ENCODE results near the gene SLC12A1. TPM values are rescaled to one million over a fixed set of nuclear protein-coding genes. Genes with fewer than 3 reads are reported as not detected.
"Not testable (repeated sequence)": the region's sequence is repeated elsewhere in the genome, so short reads cannot be mapped to it uniquely, and the experiment has no call there.

The SLC12A1 gene
- polyA plus RNA-seq, 3 donors: not detected

- Mint-ChIP-seq H3K9me3 (peaks cover 0 to 2% (median 0%) of the 10 kb centered on the region in 7 donors), H3K4me1 (peaks cover 11% of the 10 kb centered on the region), H3K4me3 (no peak overlapping the region), H3K27ac (no peak overlapping the region), H3K27me3 (ENCODE audit: low read depth in 3 of 3) (peaks cover 0 to 1% (median 0%) of the 10 kb centered on the region in 3 donors), H3K36me3 (peaks cover 0 to 2% of the 10 kb centered on the region in 2 donors)
- Histone ChIP-seq H3K27me3 (ENCODE audit: control insufficient read depth in 2 of 2, insufficient read depth in 2 of 2, low read length in 2 of 2) (no peaks in the 10 kb centered on the region), H3K36me3 (replicated peaks in 1 of 2; ENCODE audit: control insufficient read depth in 1 of 2, insufficient read depth in 2 of 2, low read length in 2 of 2) (no peaks in the 10 kb centered on the region), H3K4me3 (replicated peaks in 1 of 3; ENCODE audit: low read depth in 2 of 3, low read length in 3 of 3) (no peak overlapping the region), H3K9ac (ENCODE audit: insufficient read depth, low read length, poor library complexity, severe bottlenecking) (no peak overlapping the region), H3K4me2 (replicated peaks; ENCODE audit: extremely low read depth, low read length, poor library complexity, severe bottlenecking) (no peak overlapping the region), H2AFZ (ENCODE audit: insufficient read depth, low read depth, low read length, poor library complexity, severe bottlenecking) (no peak overlapping the region), H3K79me2 (ENCODE audit: insufficient read depth, low read length) (peaks cover 5% of the 10 kb centered on the region), H3K9me3 (replicated peaks in 1 of 2; ENCODE audit: control insufficient read depth in 1 of 2, insufficient read depth in 1 of 2, low read length in 2 of 2) (no peaks in the 10 kb centered on the region), H3K27ac (ENCODE audit: low read depth in 1 of 2, low read length in 2 of 2) (no peak overlapping the region), H3K4me1 (ENCODE audit: control insufficient read depth in 1 of 2, insufficient read depth in 2 of 2, low read length in 2 of 2) (peaks cover 0 to 2% of the 10 kb centered on the region in 2 donors), H4K20me1 (ENCODE audit: insufficient read depth, low read length) (no peaks in the 10 kb centered on the region)
- intact Hi-C loops (cut with micrococcal nuclease): no loop called here
- DNase-seq: no peak
- 96% methylated on average over 4 of the region's 5 CpGs for WGBS (ENCODE audit: insufficient coverage)
- TF ChIP-seq CTCF (IDR thresholded peaks at IDR 0.05): no peak
These were observed 118.8 kb downstream of the SLC12A1 start for GRCh38 chr15:48324949-48325348.

- Histone ChIP-seq H3K4me3 (replicated peaks in 1 of 3; ENCODE audit: low read depth in 2 of 3, low read length in 3 of 3) (no peak overlapping the region), H3K9ac (ENCODE audit: insufficient read depth, low read length, poor library complexity, severe bottlenecking) (no peak overlapping the region), H3K36me3 (replicated peaks in 1 of 2; ENCODE audit: control insufficient read depth in 1 of 2, insufficient read depth in 2 of 2, low read length in 2 of 2) (no peaks in the 10 kb centered on the region), H3K4me1 (ENCODE audit: control insufficient read depth in 1 of 2, insufficient read depth in 2 of 2, low read length in 2 of 2) (peaks cover 4 to 5% of the 10 kb centered on the region in 2 donors), H3K27ac (ENCODE audit: low read depth in 1 of 2, low read length in 2 of 2) (no peak overlapping the region), H4K20me1 (ENCODE audit: insufficient read depth, low read length) (no peaks in the 10 kb centered on the region), H3K4me2 (replicated peaks; ENCODE audit: extremely low read depth, low read length, poor library complexity, severe bottlenecking) (no peak overlapping the region), H3K27me3 (ENCODE audit: control insufficient read depth in 2 of 2, insufficient read depth in 2 of 2, low read length in 2 of 2) (no peaks in the 10 kb centered on the region), H3K79me2 (ENCODE audit: insufficient read depth, low read length) (peaks cover 10% of the 10 kb centered on the region), H2AFZ (ENCODE audit: insufficient read depth, low read depth, low read length, poor library complexity, severe bottlenecking) (no peak overlapping the region), H3K9me3 (replicated peaks in 1 of 2; ENCODE audit: control insufficient read depth in 1 of 2, insufficient read depth in 1 of 2, low read length in 2 of 2) (no peaks in the 10 kb centered on the region)
- no peak overlapping the region for H3K27ac Mint-ChIP-seq
- DNase-seq: no peak
- H3K4me1 Mint-ChIP-seq: peaks cover 15% of the 10 kb centered on the region
- peaks cover 0 to 2% of the 10 kb centered on the region in 2 donors for H3K36me3 Mint-ChIP-seq
- WGBS (ENCODE audit: insufficient coverage): no CpG with 5 or more reads among the region's 5 CpGs
- no peak overlapping the region for H3K4me3 Mint-ChIP-seq
- H3K27me3 Mint-ChIP-seq (ENCODE audit: low read depth in 3 of 3): peaks cover 0 to 1% (median 0%) of the 10 kb centered on the region in 3 donors
- no peak for TF ChIP-seq CTCF (IDR thresholded peaks at IDR 0.05)
- peaks cover 0 to 2% (median 0%) of the 10 kb centered on the region in 7 donors for H3K9me3 Mint-ChIP-seq
- intact Hi-C loops (cut with micrococcal nuclease): no loop called here
These were observed 119.3 kb downstream of the SLC12A1 start for GRCh38 chr15:48325400-48325799.

GRCh38 chr15:48326180-48326579 is 120.1 kb downstream of the SLC12A1 start:
- H3K36me3 Mint-ChIP-seq; H4K20me1 ChIP-seq (ENCODE audit: insufficient read depth, low read length); H3K9me3 Mint-ChIP-seq; DNase-seq; H3K4me3 Mint-ChIP-seq; H3K9ac ChIP-seq (ENCODE audit: insufficient read depth, low read length, poor library complexity, severe bottlenecking); H3K4me2 ChIP-seq (replicated peaks; ENCODE audit: extremely low read depth, low read length, poor library complexity, severe bottlenecking); H3K36me3 ChIP-seq (replicated peaks in 1 of 2; ENCODE audit: control insufficient read depth in 1 of 2, insufficient read depth in 2 of 2, low read length in 2 of 2); H3K4me3 ChIP-seq (replicated peaks in 1 of 3; ENCODE audit: low read depth in 2 of 3, low read length in 3 of 3); H3K27me3 ChIP-seq (ENCODE audit: control insufficient read depth in 2 of 2, insufficient read depth in 2 of 2, low read length in 2 of 2); H3K27me3 Mint-ChIP-seq (ENCODE audit: low read depth in 3 of 3); intact Hi-C loops (cut with micrococcal nuclease); H3K9me3 ChIP-seq (replicated peaks in 1 of 2; ENCODE audit: control insufficient read depth in 1 of 2, insufficient read depth in 1 of 2, low read length in 2 of 2); H3K27ac ChIP-seq (ENCODE audit: low read depth in 1 of 2, low read length in 2 of 2); H2AFZ ChIP-seq (ENCODE audit: insufficient read depth, low read depth, low read length, poor library complexity, severe bottlenecking): not testable (repeated sequence)
- Histone ChIP-seq H3K79me2 (ENCODE audit: insufficient read depth, low read length) (peaks cover 17% of the 10 kb centered on the region), H3K4me1 (ENCODE audit: control insufficient read depth in 1 of 2, insufficient read depth in 2 of 2, low read length in 2 of 2) (peaks cover 9 to 10% of the 10 kb centered on the region in 2 donors)
- 76% methylated on average over 2 of the region's 6 CpGs for WGBS (ENCODE audit: insufficient coverage)
- peak overlapping the region in 1 of 7 donors; percentile 52 for H3K27ac Mint-ChIP-seq
- peaks cover 19% of the 10 kb centered on the region for H3K4me1 Mint-ChIP-seq

Data from CD14-positive monocyte (primary cell).